Ascending aorta (tissue), 2 donors: ENCODE measurements around the gene HIVEP3. TPM values are rescaled to one million over a fixed set of nuclear protein-coding genes. Genes with fewer than 3 reads are reported as not detected.
"Not testable (repeated sequence)": the region's sequence is repeated elsewhere in the genome, so short reads cannot be mapped to it uniquely, and the experiment has no call there.

ENCODE experiments used
- DNase-seq, 2 donors: peaks; one replicate each; pipeline ENCODE4 v3.0.0-alpha.2; 2019; ENCODE audit warnings: low spot score in 2 of 2
- H3K27ac ChIP-seq, 2 donors: fragments of 200-600 bp; sonication (generic); one replicate each; pipeline ENCODE4 v1.5.1; 2016 to 2017; ENCODE audit warnings: mild to moderate bottlenecking in 1 of 2
- H3K27me3 ChIP-seq: fragments of 200-600 bp; sonication (generic); one replicate; pipeline ENCODE4 v1.5.1; 2017
- H3K36me3 ChIP-seq, 2 donors: fragments of 200-600 bp; sonication (generic); one replicate each; pipeline ENCODE4 v1.5.1; 2016
- H3K4me1 ChIP-seq, 2 donors: fragments of 200-600 bp; sonication (generic); one replicate each; pipeline ENCODE4 v1.5.1; 2016 to 2017; ENCODE audit warnings: mild to moderate bottlenecking in 1 of 2
- H3K4me3 ChIP-seq, 2 donors: fragments of 200-600 bp; sonication (generic); one replicate each; pipeline ENCODE4 v1.5.1; 2016 to 2017; ENCODE audit warnings: mild to moderate bottlenecking in 1 of 2
- H3K9me3 ChIP-seq, 2 donors: fragments of 200-600 bp; sonication (generic); one replicate each; pipeline ENCODE4 v1.5.1; 2016
- intact Hi-C: fragments of 100-400 bp; cut with DNase I; formaldehyde crosslinking; loops from one replicate; pipeline ENCODE4 v1.15.1; 2023
- total RNA-seq: library from RNA; depleted of rRNA; stranded (reverse); fragments of >200 nt; gene quantifications from one replicate; pipeline ENCODE4 v1.1.0, GENCODE V29; 2016
- TF ChIP-seq, protein P1 (sequence below), 3 experiments: fragments of 200-600 bp in 2 of 3; fragments of 450-650 bp in 1 of 3; sonication (generic) in 2 of 3; IDR thresholded peaks; one replicate each; pipeline ENCODE4 v1.5.1; 2016 to 2019; ENCODE audit warnings: antibody characterized with exemption in 3 of 3, mild to moderate bottlenecking in 1 of 3, moderate library complexity in 1 of 3

The HIVEP3 gene
- total RNA-seq, 1 donor from 2014 or later: 0.32 TPM

DNA sequence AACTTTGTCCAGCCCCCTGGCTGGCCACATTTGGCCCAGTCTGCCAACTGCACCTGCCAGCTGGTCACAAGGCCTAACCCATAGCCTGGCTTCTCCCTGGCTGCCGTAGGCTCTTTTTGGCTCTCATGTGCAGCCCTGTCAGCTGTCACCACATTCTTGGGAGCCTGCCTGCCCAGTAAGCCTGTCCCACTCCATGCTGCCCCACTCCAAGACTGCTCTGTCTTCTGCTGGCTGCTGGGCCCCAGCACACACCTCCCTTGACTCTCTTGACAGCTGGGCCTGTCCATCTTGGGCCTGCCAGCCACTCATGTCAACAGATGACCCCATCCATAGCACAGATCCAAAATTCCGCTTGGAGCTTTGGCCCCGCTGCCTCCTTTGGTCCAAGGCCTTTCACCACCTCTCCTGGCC is 360.0 kb downstream of the HIVEP3 start:
- Histone ChIP-seq H3K27me3 (no peaks in the 10 kb centered on the region), H3K4me3 (no peak overlapping the region), H3K36me3 (no peaks in the 10 kb centered on the region), H3K27ac (no peak overlapping the region), H3K4me1 (peaks cover 0 to 4% of the 10 kb centered on the region in 2 donors), H3K9me3 (no peaks in the 10 kb centered on the region)
- TF ChIP-seq, protein P1, sequence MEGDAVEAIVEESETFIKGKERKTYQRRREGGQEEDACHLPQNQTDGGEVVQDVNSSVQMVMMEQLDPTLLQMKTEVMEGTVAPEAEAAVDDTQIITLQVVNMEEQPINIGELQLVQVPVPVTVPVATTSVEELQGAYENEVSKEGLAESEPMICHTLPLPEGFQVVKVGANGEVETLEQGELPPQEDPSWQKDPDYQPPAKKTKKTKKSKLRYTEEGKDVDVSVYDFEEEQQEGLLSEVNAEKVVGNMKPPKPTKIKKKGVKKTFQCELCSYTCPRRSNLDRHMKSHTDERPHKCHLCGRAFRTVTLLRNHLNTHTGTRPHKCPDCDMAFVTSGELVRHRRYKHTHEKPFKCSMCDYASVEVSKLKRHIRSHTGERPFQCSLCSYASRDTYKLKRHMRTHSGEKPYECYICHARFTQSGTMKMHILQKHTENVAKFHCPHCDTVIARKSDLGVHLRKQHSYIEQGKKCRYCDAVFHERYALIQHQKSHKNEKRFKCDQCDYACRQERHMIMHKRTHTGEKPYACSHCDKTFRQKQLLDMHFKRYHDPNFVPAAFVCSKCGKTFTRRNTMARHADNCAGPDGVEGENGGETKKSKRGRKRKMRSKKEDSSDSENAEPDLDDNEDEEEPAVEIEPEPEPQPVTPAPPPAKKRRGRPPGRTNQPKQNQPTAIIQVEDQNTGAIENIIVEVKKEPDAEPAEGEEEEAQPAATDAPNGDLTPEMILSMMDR (IDR thresholded peaks at IDR 0.05): no peak
- intact Hi-C loops: no loop called here
- DNase-seq: peak in 1 of 2 donors; percentile 59

DNA sequence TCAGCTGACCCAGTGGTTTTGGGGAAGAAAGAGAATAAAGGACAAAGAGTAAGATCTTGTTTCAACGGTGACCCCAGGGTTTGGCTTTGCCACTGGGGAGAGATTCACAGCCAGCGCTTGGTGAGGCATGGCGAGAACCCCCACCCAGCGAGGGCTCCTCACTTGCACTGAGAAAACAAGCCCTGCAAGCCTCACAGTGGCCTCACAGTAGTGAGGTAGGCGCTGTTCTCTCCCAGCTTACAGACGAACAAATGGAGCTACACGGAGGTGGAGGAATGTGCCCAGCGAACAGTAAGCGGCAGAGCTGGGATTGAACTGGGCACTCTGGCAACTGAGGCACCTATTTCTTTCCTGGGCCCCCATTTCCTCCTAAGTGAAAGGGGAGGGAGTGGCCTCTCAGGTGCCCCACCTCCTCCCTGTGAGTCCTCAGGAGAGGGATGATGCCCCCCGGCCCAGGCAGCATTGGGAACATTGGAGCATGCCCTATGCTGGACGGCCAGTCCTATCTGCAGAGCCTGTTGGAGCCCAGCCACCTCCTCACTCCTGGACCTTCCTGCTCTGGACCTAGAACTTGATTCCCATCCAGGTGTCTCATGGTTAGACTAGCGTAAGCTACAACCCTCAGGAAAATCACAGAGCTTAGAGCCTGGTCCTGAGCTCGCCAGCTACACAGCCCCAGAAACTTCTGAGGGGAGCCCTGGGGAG is 360.8 kb downstream of the HIVEP3 start:
- Histone ChIP-seq H3K4me3 (no peak overlapping the region), H3K4me1 (peaks cover 0 to 4% of the 10 kb centered on the region in 2 donors), H3K9me3 (no peaks in the 10 kb centered on the region), H3K27me3 (no peaks in the 10 kb centered on the region), H3K27ac (no peak overlapping the region), H3K36me3 (no peaks in the 10 kb centered on the region)
- TF ChIP-seq, protein P1 (IDR thresholded peaks at IDR 0.05): no peak
- intact Hi-C loops: no loop called here
- peak in 1 of 2 donors; percentile 41 for DNase-seq

DNA sequence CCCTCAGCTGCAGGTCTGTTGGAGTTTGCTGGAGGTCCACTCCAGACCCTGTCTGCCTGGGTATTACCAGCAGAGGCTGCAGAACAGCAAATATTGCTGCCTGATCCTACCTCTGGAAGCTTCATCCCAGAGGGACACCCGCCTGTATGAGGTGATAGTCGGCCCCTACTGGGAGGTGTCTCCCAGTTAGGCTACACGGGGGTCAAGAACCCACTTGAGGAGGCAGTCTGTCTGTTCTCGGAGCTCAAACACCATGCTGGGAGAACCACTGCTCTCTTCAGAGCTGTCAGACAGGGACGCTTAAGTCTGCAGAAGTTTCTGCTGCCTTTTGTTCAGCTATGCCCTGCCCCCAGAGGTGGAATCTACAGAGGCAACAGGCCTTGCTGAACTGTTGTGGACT is 364.0 kb downstream of the HIVEP3 start:
- DNase-seq, H3K9me3 ChIP-seq, H3K27ac ChIP-seq, H3K4me3 ChIP-seq, H3K4me1 ChIP-seq, H3K36me3 ChIP-seq, H3K27me3 ChIP-seq, intact Hi-C loops: not testable (repeated sequence)

DNA sequence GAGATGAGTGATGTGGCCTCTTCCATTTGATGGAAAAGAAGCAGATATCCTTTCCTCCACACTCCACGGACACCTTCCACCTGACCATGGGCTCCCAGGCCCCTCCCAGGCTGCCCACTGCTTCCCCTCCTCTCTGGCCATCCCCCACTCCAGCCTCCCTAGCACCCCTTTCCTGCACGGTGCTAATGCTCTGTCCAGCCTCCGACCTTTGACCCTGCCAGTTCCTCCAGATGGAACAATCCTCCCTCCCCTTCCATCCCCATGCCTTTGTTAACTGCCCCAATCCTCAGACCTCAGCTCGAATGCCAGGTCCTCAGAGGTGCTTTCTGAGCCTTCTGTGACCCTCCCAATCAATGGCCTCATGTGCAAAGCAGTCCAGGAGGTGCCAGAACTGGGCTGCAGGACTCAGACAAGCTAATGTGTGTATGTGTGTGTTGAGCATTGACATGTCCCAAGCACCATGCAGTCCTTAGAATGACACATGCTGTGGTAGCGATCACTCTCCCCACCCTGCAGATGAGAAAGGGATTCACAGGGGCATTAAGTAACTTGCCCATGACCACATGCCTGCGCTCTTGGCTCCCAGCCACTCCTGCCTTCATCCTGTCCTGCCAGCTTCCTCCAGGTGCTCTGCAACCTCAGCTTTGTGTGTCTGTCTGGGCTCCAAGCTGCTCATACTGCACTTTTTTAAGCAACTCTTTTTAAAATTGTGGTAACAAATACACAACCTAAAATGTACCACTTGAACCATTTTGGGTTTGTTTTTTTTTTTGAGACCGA is 370.8 kb downstream of the HIVEP3 start:
- H3K9me3 ChIP-seq: no peaks in the 10 kb centered on the region
- DNase-seq: peak in 1 of 2 donors; percentile 51
- H3K27ac ChIP-seq: no peak overlapping the region
- TF ChIP-seq, protein P1 (IDR thresholded peaks at IDR 0.05): no peak
- no peaks in the 10 kb centered on the region for H3K36me3 ChIP-seq
- H3K4me3 ChIP-seq: no peak overlapping the region
- H3K4me1 ChIP-seq: no peaks in the 10 kb centered on the region
- H3K27me3 ChIP-seq: no peaks in the 10 kb centered on the region
- intact Hi-C loops: no loop called here

DNA sequence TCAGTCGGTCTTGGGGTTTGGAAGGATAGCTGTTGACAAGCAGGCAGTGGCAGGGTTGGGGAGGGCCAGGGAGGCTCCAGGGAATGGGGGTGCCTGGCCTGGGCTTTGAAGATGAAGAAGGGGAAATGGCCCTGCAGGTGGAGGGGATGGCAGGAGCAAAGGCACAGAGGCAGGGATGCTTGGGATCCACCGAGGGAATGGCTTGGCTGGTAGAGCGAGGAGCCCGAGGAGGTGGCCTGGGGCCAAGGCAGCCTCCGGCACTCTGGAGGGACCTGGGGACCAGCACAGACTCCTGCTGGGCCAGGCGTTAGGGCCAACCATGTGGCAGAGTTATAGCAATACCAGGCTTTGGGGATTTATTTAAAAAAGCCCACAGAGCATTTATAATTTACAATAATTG is 371.4 kb downstream of the HIVEP3 start:
- TF ChIP-seq, protein P1 (IDR thresholded peaks at IDR 0.05): no peak
- peak in 1 of 2 donors; percentile 46 for DNase-seq
- Histone ChIP-seq H3K27me3 (no peaks in the 10 kb centered on the region), H3K4me3 (no peak overlapping the region), H3K36me3 (no peaks in the 10 kb centered on the region), H3K4me1 (no peaks in the 10 kb centered on the region), H3K9me3 (no peaks in the 10 kb centered on the region), H3K27ac (no peak overlapping the region)
- intact Hi-C loops: no loop called here

DNA sequence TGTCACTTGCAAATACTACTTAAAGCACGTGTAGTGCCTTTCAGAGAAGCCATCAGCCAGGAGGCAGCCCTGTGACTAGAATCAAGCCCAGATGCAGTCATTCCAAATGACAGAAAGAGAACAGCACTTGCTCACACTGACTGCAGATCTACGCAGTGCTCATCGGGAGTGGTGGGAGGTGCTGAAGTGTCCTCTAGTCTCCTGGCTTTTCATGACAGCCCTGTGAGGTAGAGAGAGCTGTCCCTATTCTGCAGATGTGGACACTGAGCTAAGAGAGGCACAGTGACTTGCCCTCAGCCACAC is 371.9 kb downstream of the HIVEP3 start:
- no peaks in the 10 kb centered on the region for H3K27me3 ChIP-seq
- H3K4me1 ChIP-seq: no peaks in the 10 kb centered on the region
- no peaks in the 10 kb centered on the region for H3K36me3 ChIP-seq
- intact Hi-C loops: no loop called here
- no peaks in the 10 kb centered on the region for H3K9me3 ChIP-seq
- no peak overlapping the region for H3K27ac ChIP-seq
- no peak overlapping the region for H3K4me3 ChIP-seq
- no peak for DNase-seq
- TF ChIP-seq, protein P1 (IDR thresholded peaks at IDR 0.05): no peak
